ENCODE results near the gene RNF157. TPM values are rescaled to one million over a fixed set of nuclear protein-coding genes. Genes with fewer than 3 reads are reported as not detected.

RNF157 gene
- total and polyA plus RNA-seq, 2 experiments from 2014 or later, result 11.0 to 15.0 TPM

DNA sequence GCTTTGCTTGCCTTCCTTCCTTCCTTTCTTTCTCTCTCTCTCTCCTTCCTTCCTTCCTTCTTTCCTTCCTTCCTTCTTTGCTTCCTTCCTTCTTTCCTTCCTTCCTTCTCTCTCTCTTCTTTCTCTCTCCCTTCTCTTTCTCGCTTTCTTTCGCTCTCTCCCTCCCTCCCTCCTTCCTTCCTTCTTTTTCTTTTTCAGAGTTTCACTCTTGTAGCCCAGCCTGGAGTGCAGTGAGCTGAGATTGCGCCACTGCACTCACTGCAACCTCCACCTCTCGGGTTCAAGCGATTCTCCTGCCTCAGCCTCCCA is 117.1 kb downstream of the RNF157 start:
- no peaks in the 10 kb centered on the region for H3K36me3 ChIP-seq
- no peak overlapping the region for H3K4me3 ChIP-seq
- TF ChIP-seq, protein P1, sequence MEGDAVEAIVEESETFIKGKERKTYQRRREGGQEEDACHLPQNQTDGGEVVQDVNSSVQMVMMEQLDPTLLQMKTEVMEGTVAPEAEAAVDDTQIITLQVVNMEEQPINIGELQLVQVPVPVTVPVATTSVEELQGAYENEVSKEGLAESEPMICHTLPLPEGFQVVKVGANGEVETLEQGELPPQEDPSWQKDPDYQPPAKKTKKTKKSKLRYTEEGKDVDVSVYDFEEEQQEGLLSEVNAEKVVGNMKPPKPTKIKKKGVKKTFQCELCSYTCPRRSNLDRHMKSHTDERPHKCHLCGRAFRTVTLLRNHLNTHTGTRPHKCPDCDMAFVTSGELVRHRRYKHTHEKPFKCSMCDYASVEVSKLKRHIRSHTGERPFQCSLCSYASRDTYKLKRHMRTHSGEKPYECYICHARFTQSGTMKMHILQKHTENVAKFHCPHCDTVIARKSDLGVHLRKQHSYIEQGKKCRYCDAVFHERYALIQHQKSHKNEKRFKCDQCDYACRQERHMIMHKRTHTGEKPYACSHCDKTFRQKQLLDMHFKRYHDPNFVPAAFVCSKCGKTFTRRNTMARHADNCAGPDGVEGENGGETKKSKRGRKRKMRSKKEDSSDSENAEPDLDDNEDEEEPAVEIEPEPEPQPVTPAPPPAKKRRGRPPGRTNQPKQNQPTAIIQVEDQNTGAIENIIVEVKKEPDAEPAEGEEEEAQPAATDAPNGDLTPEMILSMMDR (IDR thresholded peaks at IDR 0.05; ENCODE audit: low read depth, low read length), result no peak
- DNase-seq (ENCODE audit: low read depth in 1 of 2, low spot score in 1 of 2), result no peak
- no peaks in the 10 kb centered on the region for H3K9me3 ChIP-seq (ENCODE audit: low read depth)
- H3K4me1 ChIP-seq (ENCODE audit: low read depth), result no peaks in the 10 kb centered on the region
- H3K27me3 ChIP-seq, result peaks cover 4% of the 10 kb centered on the region
- no peak overlapping the region for H3K27ac ChIP-seq

- Histone ChIP-seq H3K27me3 (no peaks in the 10 kb centered on the region), H3K4me1 (ENCODE audit: low read depth) (no peaks in the 10 kb centered on the region), H3K36me3 (no peaks in the 10 kb centered on the region), H3K4me3 (no peak overlapping the region), H3K27ac (no peak overlapping the region), H3K9me3 (ENCODE audit: low read depth) (no peaks in the 10 kb centered on the region)
- TF ChIP-seq, protein P1 (IDR thresholded peaks at IDR 0.05; ENCODE audit: low read depth, low read length), result no peak
- DNase-seq (ENCODE audit: low read depth in 1 of 2, low spot score in 1 of 2), result no peak
Measured at GRCh38 chr17:76122431-76123190, 117.7 kb downstream of the RNF157 start.

DNA sequence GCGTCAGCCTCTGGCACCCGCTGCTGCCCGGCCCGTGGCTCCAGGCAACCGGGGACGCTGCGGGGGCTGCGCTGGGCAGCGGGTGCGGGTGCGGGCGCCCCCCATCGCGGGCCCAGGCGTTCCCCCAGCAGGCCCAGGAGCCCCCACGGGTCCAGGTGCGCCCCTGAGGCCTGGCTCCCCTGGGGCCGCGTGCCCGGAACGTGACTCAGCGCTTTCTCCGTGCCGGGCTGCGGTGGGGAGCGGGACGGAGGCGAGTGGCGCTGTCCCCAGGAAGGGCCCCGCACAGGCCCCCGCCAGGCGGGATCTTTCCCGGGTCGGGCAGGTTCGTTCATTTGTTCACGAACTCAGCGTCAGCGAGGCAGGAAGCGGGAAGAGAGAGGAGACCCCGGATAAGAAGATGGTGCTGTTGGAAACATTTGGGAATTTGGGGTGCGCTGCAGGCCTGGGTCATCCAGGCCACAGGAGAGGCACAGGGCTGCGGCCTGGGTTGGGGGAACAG is 118.3 kb downstream of the RNF157 start:
- no peak overlapping the region for H3K4me3 ChIP-seq
- H3K36me3 ChIP-seq, result no peaks in the 10 kb centered on the region
- no peak overlapping the region for H3K27ac ChIP-seq
- H3K27me3 ChIP-seq, result no peaks in the 10 kb centered on the region
- peak in 1 of 2 donors; percentile 46 for DNase-seq (ENCODE audit: low read depth in 1 of 2, low spot score in 1 of 2)
- TF ChIP-seq, protein P1 (IDR thresholded peaks at IDR 0.05; ENCODE audit: low read depth, low read length), result no peak
- no peaks in the 10 kb centered on the region for H3K4me1 ChIP-seq (ENCODE audit: low read depth)
- H3K9me3 ChIP-seq (ENCODE audit: low read depth), result no peaks in the 10 kb centered on the region

DNA sequence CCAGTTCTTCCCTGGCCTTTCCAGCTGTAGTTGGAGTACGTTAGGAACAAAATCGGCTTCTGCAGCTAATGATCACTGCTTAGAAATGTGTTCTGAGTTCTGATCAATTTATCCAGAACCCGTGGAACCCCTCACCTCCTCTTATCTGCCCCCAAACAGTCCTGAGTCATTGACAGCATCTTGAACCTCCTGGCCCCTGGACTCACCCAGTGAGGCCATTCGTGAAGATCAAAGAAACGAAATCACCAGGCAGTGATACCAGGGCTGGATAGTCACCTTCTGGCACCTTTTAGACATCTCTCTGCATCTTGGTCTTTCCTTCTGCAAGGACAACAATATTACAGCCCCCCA is 119.7 kb downstream of the RNF157 start:
- no peak overlapping the region for H3K27ac ChIP-seq
- H3K36me3 ChIP-seq, result no peaks in the 10 kb centered on the region
- H3K4me3 ChIP-seq, result no peak overlapping the region

DNA sequence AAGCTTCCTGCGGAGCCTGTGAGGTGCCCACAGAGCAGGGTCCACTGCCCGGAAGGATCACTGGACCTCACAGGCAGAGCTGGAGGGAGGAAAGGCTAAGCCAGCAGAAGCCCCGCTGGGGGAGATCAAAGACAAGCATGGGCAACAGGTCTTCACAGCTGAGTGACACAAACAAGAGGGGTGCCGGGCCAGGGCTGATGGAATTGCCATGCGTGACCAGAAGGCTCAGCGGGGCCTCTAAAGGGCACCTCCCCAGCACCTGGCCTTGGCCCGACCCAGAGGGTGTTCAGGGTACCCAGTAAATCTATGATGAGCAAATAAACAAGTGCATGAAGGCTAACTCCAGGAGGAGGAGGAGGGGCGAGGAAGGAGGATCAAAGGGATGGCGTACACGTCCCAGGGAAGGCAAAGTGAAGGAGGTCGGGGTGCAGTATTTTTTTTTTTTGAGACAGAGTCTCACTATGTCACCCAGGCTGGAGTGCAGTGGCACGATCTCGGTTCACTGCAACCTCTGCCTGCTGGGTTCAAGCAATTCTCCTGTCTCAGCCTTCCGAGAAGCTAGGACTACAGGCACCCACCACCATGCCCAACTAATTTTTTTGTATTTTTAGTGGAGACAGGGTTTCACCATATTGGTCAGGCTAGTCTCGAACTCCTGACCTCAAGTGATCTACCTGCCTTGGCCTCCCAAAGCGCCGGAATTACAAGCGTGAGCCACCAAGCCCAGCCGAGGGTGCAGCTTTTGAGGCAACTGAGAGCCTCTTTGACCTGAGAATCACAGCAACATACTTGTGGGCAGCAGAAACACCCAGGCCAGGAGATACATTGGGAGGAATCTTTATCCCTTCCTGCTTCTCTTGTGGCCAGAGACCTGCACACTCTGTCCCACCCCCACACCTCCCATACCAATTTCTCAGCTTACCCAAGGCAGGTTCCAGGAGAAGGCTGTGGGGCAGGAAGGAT is 120.6 kb downstream of the RNF157 start:
- Histone ChIP-seq H3K27ac (no peak overlapping the region), H3K9me3 (ENCODE audit: low read depth) (no peaks in the 10 kb centered on the region), H3K27me3 (no peaks in the 10 kb centered on the region), H3K4me1 (ENCODE audit: low read depth) (no peaks in the 10 kb centered on the region), H3K4me3 (no peak overlapping the region), H3K36me3 (no peaks in the 10 kb centered on the region)
- no peak for DNase-seq (ENCODE audit: low read depth in 1 of 2, low spot score in 1 of 2)
- TF ChIP-seq, protein P1 (IDR thresholded peaks at IDR 0.05; ENCODE audit: low read depth, low read length), result no peak

More for the DNA sequence above, 119.7 kb downstream of the RNF157 start:
- DNase-seq (ENCODE audit: low read depth in 1 of 2, low spot score in 1 of 2), result no peak
- Histone ChIP-seq H3K27me3 (no peaks in the 10 kb centered on the region), H3K4me1 (ENCODE audit: low read depth) (no peaks in the 10 kb centered on the region), H3K9me3 (ENCODE audit: low read depth) (no peaks in the 10 kb centered on the region)
- TF ChIP-seq, protein P1 (IDR thresholded peaks at IDR 0.05; ENCODE audit: low read depth, low read length), result no peak
